ENCODE results near the gene BAIAP3. TPM values are rescaled to one million over a fixed set of nuclear protein-coding genes. Genes with fewer than 3 reads are reported as not detected.

The BAIAP3 gene
- polyA plus RNA-seq, 1 donor from 2014 or later, result 65.2 TPM

DNA sequence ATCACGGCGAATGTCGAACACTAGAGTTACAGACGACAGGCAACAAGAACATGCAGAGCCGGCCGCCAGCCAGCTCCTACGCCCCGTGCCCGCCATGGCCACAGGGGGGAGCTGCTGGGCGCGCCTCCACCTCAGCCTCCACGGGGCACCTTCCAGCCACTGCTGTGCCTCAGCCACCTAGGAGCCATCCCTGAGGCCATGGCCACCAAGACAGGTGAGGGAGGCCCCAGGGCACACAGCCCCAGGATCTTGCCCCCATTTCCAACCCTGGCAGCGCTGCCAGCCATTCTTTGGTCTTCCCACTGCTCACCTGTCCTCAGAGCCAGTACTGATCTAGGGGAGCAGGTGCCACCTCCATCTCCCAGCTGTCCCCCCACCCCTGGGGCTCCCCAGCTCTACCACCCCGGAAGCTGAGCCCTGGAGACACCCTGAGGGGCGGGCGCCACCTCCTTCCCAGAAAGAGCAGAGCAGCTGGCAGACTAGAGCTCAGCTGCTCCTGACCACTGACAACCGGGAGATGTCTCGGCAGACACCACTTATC, 30.1 kb downstream of the BAIAP3 start:
- no peaks in the 10 kb centered on the region for H3F3A ChIP-seq (ENCODE audit: insufficient read depth, low read length, poor library complexity, severe bottlenecking)
- no peak overlapping the region for H3K9ac ChIP-seq (ENCODE audit: low read length)
- H3K36me3 ChIP-seq (ENCODE audit: insufficient read depth, low read length), result no peaks in the 10 kb centered on the region
- H2AFZ ChIP-seq (ENCODE audit: low read depth, low read length), result no peak overlapping the region
- no peaks in the 10 kb centered on the region for H3K9me3 ChIP-seq (ENCODE audit: low read length)
- no peak overlapping the region for H3K27ac ChIP-seq (ENCODE audit: low read length)
- TF ChIP-seq, protein P1, sequence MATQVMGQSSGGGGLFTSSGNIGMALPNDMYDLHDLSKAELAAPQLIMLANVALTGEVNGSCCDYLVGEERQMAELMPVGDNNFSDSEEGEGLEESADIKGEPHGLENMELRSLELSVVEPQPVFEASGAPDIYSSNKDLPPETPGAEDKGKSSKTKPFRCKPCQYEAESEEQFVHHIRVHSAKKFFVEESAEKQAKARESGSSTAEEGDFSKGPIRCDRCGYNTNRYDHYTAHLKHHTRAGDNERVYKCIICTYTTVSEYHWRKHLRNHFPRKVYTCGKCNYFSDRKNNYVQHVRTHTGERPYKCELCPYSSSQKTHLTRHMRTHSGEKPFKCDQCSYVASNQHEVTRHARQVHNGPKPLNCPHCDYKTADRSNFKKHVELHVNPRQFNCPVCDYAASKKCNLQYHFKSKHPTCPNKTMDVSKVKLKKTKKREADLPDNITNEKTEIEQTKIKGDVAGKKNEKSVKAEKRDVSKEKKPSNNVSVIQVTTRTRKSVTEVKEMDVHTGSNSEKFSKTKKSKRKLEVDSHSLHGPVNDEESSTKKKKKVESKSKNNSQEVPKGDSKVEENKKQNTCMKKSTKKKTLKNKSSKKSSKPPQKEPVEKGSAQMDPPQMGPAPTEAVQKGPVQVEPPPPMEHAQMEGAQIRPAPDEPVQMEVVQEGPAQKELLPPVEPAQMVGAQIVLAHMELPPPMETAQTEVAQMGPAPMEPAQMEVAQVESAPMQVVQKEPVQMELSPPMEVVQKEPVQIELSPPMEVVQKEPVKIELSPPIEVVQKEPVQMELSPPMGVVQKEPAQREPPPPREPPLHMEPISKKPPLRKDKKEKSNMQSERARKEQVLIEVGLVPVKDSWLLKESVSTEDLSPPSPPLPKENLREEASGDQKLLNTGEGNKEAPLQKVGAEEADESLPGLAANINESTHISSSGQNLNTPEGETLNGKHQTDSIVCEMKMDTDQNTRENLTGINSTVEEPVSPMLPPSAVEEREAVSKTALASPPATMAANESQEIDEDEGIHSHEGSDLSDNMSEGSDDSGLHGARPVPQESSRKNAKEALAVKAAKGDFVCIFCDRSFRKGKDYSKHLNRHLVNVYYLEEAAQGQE (IDR thresholded peaks at IDR 0.05; ENCODE audit: borderline replicate concordance), result no peak
- TF ChIP-seq, protein P2, sequence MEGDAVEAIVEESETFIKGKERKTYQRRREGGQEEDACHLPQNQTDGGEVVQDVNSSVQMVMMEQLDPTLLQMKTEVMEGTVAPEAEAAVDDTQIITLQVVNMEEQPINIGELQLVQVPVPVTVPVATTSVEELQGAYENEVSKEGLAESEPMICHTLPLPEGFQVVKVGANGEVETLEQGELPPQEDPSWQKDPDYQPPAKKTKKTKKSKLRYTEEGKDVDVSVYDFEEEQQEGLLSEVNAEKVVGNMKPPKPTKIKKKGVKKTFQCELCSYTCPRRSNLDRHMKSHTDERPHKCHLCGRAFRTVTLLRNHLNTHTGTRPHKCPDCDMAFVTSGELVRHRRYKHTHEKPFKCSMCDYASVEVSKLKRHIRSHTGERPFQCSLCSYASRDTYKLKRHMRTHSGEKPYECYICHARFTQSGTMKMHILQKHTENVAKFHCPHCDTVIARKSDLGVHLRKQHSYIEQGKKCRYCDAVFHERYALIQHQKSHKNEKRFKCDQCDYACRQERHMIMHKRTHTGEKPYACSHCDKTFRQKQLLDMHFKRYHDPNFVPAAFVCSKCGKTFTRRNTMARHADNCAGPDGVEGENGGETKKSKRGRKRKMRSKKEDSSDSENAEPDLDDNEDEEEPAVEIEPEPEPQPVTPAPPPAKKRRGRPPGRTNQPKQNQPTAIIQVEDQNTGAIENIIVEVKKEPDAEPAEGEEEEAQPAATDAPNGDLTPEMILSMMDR (IDR thresholded peaks at IDR 0.05; ENCODE audit: poor library complexity, severe bottlenecking), result peak; percentile 49
- no peaks in the 10 kb centered on the region for H3K9me2 ChIP-seq (ENCODE audit: insufficient read depth, low read length)
- H3K27me3 ChIP-seq (ENCODE audit: insufficient read depth, low read depth, low read length), result no peaks in the 10 kb centered on the region
- no peak overlapping the region for H3K4me2 ChIP-seq (ENCODE audit: low read length)
- no peak overlapping the region for H3K4me3 ChIP-seq (ENCODE audit: low read length)
- H3K79me2 ChIP-seq (replicated peaks; ENCODE audit: insufficient read depth, low read length), result no peaks in the 10 kb centered on the region
- H4K20me1 ChIP-seq (ENCODE audit: insufficient read depth), result no peaks in the 10 kb centered on the region

DNA sequence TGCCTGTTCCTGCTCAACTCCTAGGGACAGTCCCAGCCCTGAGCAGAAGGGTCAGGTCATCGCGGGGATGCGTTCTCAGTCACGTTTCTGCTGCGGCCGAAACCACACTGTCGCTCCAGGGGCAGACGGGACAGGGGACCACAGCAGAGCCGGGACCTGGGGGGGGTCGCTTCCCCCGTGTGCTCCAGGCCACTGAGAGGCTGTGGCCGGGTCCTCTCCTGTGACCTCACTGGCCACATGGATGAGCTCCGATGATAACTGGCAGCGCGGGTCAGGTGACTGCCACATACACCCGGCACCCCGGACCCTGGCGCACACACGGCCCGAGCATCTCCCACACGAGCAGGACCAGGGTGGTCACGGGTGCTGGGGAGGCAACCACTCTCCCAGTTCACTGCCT, 31.1 kb downstream of the BAIAP3 start:
- H3K36me3 ChIP-seq (ENCODE audit: insufficient read depth, low read length), result no peaks in the 10 kb centered on the region

More for the DNA sequence above, 31.1 kb downstream of the BAIAP3 start:
- no peak overlapping the region for H2AFZ ChIP-seq (ENCODE audit: low read depth, low read length)
- H3K27me3 ChIP-seq (ENCODE audit: insufficient read depth, low read depth, low read length), result no peaks in the 10 kb centered on the region
- TF ChIP-seq EP300 (conservative IDR thresholded peaks at IDR 0.05; ENCODE audit: poor library complexity, severe bottlenecking) (no peak), SMC3 (conservative IDR thresholded peaks at IDR 0.05; ENCODE audit: poor library complexity) (no peak), POLR2AphosphoS5 (IDR thresholded peaks at IDR 0.05) (no peak), TAF1 (IDR thresholded peaks at IDR 0.05; ENCODE audit: low read depth) (no peak), MXI1 (conservative IDR thresholded peaks at IDR 0.05; ENCODE audit: poor library complexity, severe bottlenecking) (no peak), RAD21 (conservative IDR thresholded peaks at IDR 0.05) (no peak), EZH2 (IDR thresholded peaks at IDR 0.05; ENCODE audit: borderline replicate concordance, insufficient read depth, low read length, poor library complexity, severe bottlenecking) (no peak)
- TF ChIP-seq, protein P2 (IDR thresholded peaks at IDR 0.05; ENCODE audit: poor library complexity, severe bottlenecking), result no peak
- TF ChIP-seq, protein P1 (IDR thresholded peaks at IDR 0.05; ENCODE audit: borderline replicate concordance), result no peak
- no peaks in the 10 kb centered on the region for H3F3A ChIP-seq (ENCODE audit: insufficient read depth, low read length, poor library complexity, severe bottlenecking)
- H3K9me3 ChIP-seq (ENCODE audit: low read length), result no peaks in the 10 kb centered on the region
- no peak overlapping the region for H3K4me3 ChIP-seq (ENCODE audit: low read length)
- H3K9me2 ChIP-seq (ENCODE audit: insufficient read depth, low read length), result no peaks in the 10 kb centered on the region
- no peak overlapping the region for H3K27ac ChIP-seq (ENCODE audit: low read length)
- no peaks in the 10 kb centered on the region for H4K20me1 ChIP-seq (ENCODE audit: insufficient read depth)
- H3K4me2 ChIP-seq (ENCODE audit: low read length), result no peak overlapping the region
- no peaks in the 10 kb centered on the region for H3K79me2 ChIP-seq (replicated peaks; ENCODE audit: insufficient read depth, low read length)
- H3K9ac ChIP-seq (ENCODE audit: low read length), result no peak overlapping the region

Data from neural cell (in vitro differentiated cells).